Keratinocyte (primary cell): ENCODE results near the gene TMEM150A.

ENCODE experiments used
- EZH2 ChIP-seq: IDR thresholded peaks from one replicate; pipeline ENCODE4 v1.6.1; 2012; ENCODE audit warnings: inconsistent platforms, mild to moderate bottlenecking, low read length, moderate library complexity
- TF ChIP-seq, protein P1 (sequence below), 3 experiments: IDR thresholded peaks in 1 of 3; conservative IDR thresholded peaks in 1 of 3; optimal IDR thresholded peaks in 1 of 3; 2 replicates in 2 of 3; 3 replicates in 1 of 3; pipeline versions ENCODE3 to v1.5.1; 2011; ENCODE audit warnings: low read length in 3 of 3, mild to moderate bottlenecking in 3 of 3, moderate library complexity in 2 of 3, control low read depth in 1 of 3, inconsistent platforms in 1 of 3; ENCODE audit not compliant: insufficient read depth in 2 of 3; ENCODE audit errors: extremely low read depth in 1 of 3

GRCh38 chr2:85602476-85603234 is at the start of gene TMEM150A:
- TF ChIP-seq, protein P1, sequence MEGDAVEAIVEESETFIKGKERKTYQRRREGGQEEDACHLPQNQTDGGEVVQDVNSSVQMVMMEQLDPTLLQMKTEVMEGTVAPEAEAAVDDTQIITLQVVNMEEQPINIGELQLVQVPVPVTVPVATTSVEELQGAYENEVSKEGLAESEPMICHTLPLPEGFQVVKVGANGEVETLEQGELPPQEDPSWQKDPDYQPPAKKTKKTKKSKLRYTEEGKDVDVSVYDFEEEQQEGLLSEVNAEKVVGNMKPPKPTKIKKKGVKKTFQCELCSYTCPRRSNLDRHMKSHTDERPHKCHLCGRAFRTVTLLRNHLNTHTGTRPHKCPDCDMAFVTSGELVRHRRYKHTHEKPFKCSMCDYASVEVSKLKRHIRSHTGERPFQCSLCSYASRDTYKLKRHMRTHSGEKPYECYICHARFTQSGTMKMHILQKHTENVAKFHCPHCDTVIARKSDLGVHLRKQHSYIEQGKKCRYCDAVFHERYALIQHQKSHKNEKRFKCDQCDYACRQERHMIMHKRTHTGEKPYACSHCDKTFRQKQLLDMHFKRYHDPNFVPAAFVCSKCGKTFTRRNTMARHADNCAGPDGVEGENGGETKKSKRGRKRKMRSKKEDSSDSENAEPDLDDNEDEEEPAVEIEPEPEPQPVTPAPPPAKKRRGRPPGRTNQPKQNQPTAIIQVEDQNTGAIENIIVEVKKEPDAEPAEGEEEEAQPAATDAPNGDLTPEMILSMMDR (optimal IDR thresholded peaks at IDR 0.05 in 1 of 3, IDR thresholded peaks at IDR 0.05 in 1 of 3, conservative IDR thresholded peaks at IDR 0.05 in 1 of 3; ENCODE audit: extremely low read depth in 1 of 3, insufficient read depth in 2 of 3, low read length in 3 of 3): peak in 1 of 3 experiments; percentile 2
- no peak for TF ChIP-seq EZH2
